KOPT-K1 (cell line): ENCODE results near the gene P2RY8.

Experiments
- H3K27ac ChIP-seq: fragments of 200-600 bp; sonication (generic); 2 replicates; pipeline ENCODE4 v1.5.1; 2016; ENCODE audit warnings: antibody characterized with exemption, mild to moderate bottlenecking, low read depth, low read length; ENCODE audit not compliant: poor library complexity, severe bottlenecking
- H3K36me3 ChIP-seq: fragments of 200-600 bp; sonication (generic); 2 replicates; pipeline ENCODE4 v1.5.1; 2017; ENCODE audit warnings: antibody characterized with exemption, mild to moderate bottlenecking, low read length, moderate library complexity; ENCODE audit not compliant: insufficient read depth
- H3K9me3 ChIP-seq: fragments of 200-600 bp; sonication (generic); 2 replicates; pipeline ENCODE4 v1.5.1; 2017; ENCODE audit warnings: antibody characterized with exemption, low read length, mild to moderate bottlenecking; ENCODE audit not compliant: insufficient read depth, poor library complexity, severe bottlenecking

P2RY8 gene

GRCh38 chrX:1422135-1422465 is 114.9 kb downstream of the P2RY8 start:
- Histone ChIP-seq H3K36me3 (peaks cover 95% of the 10 kb centered on the region), H3K27ac (no peak overlapping the region), H3K9me3 (peaks cover 32% of the 10 kb centered on the region)

GRCh38 chrX:1421433-1422134 is 115.4 kb downstream of the P2RY8 start:
- Histone ChIP-seq H3K36me3 (peaks cover 95% of the 10 kb centered on the region), H3K27ac (no peak overlapping the region), H3K9me3 (peaks cover 32% of the 10 kb centered on the region)

- H3K9me3 ChIP-seq = peaks cover 32% of the 10 kb centered on the region
- peaks cover 95% of the 10 kb centered on the region for H3K36me3 ChIP-seq
Observed at GRCh38 chrX:1420371-1420770, 116.6 kb downstream of the P2RY8 start.

GRCh38 chrX:1419545-1420355 is 117.2 kb downstream of the P2RY8 start:
- Histone ChIP-seq H3K9me3 (peaks cover 32% of the 10 kb centered on the region), H3K36me3 (peaks cover 92% of the 10 kb centered on the region), H3K27ac (no peak overlapping the region)

More at GRCh38 chrX:1420371-1420770, 116.6 kb downstream of the P2RY8 start:
- H3K27ac ChIP-seq = no peak overlapping the region

GRCh38 chrX:1418901-1419544 is 118.0 kb downstream of the P2RY8 start:
- H3K9me3 ChIP-seq = peaks cover 32% of the 10 kb centered on the region
- no peak overlapping the region for H3K27ac ChIP-seq
- peaks cover 93% of the 10 kb centered on the region for H3K36me3 ChIP-seq

DNA sequence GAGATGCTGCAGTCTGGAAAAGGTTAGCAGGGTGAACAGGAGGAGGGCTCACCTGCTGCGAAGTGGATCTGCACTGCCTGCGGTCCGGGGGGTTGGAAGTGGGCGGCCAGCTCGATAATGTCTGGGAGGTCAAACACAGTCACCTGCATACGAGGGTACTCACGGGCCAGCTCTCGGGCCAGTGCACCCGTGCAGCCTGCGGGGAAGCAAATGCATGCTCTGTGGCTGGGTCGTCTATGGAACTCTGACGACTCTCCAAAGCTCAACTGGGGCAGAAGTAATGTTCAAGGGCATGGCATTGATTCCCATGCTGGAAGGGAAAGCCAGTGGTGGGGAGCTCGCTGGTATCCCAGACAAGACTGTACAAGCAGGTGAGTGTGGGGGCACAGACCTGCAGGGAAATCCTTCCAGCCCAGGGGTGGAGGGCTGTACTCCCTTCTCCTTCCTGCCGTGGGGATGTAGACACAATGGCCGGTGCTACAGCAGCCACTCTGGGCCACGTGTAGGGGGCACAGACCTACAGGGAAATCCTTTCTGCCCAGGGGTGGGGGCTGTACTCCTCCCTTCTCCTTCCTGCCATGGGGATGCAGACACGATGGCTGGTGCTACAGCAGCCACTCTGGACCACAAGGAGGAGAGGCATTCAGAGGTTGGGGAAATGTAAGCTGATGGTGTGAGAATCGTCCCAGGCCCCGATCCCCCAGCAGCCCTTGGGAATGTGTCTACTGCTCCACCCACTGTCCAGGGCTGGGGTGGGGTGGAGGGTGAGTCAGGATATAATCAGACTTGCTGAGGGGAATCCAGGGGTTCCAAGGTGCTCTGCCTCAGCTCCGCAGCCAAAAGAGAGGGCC is 118.8 kb downstream of the P2RY8 start:
- Histone ChIP-seq H3K9me3 (peaks cover 25% of the 10 kb centered on the region), H3K27ac (no peak overlapping the region), H3K36me3 (peaks cover 94% of the 10 kb centered on the region)

GRCh38 chrX:1416965-1417760 is 119.8 kb downstream of the P2RY8 start:
- no peak overlapping the region for H3K27ac ChIP-seq
- H3K36me3 ChIP-seq = peaks cover 94% of the 10 kb centered on the region
- peaks cover 15% of the 10 kb centered on the region for H3K9me3 ChIP-seq

- no peak overlapping the region for H3K27ac ChIP-seq
- H3K9me3 ChIP-seq = peaks cover 7% of the 10 kb centered on the region
- peaks cover 94% of the 10 kb centered on the region for H3K36me3 ChIP-seq
Observed at GRCh38 chrX:1416327-1416784, 120.6 kb downstream of the P2RY8 start.
